Measurements from ENCODE around the gene LRMDA.

LRMDA gene

GRCh38 chr10:75424571-75424970 is 6.9 kb upstream of the LRMDA start:
- H3K36me3 ChIP-seq (ENCODE audit: low read length): no peaks in the 10 kb centered on the region
- no peaks in the 10 kb centered on the region for H3F3A ChIP-seq (ENCODE audit: insufficient read depth)
- no peak overlapping the region for H3K4me3 ChIP-seq (ENCODE audit: insufficient read depth, low read length, poor library complexity, severe bottlenecking)
- no peak overlapping the region for H3K27ac ChIP-seq (ENCODE audit: low read depth, low read length)
- H4K20me1 ChIP-seq (ENCODE audit: low read depth, low read length): no peaks in the 10 kb centered on the region
- no peak overlapping the region for H3K4me2 ChIP-seq (ENCODE audit: low read depth, low read length, poor library complexity, severe bottlenecking)
- H2AFZ ChIP-seq (ENCODE audit: low read depth, low read length, severe bottlenecking): no peak overlapping the region
- H3K9ac ChIP-seq (ENCODE audit: low read length): no peak overlapping the region
- no peaks in the 10 kb centered on the region for H3K9me3 ChIP-seq (ENCODE audit: insufficient read depth, low read length)
- no peaks in the 10 kb centered on the region for H3K27me3 ChIP-seq (ENCODE audit: low read length)
- H3K9me2 ChIP-seq (replicated peaks; ENCODE audit: insufficient read depth, low read length): no peaks in the 10 kb centered on the region
- H3K79me2 ChIP-seq (ENCODE audit: insufficient read depth, low read length): no peaks in the 10 kb centered on the region
- TF ChIP-seq CTCF (IDR thresholded peaks at IDR 0.05; ENCODE audit: insufficient read depth, low read length, poor library complexity, severe bottlenecking) (no peak), EZH2phosphoT487 (conservative IDR thresholded peaks at IDR 0.05; ENCODE audit: low read length) (no peak)

DNA sequence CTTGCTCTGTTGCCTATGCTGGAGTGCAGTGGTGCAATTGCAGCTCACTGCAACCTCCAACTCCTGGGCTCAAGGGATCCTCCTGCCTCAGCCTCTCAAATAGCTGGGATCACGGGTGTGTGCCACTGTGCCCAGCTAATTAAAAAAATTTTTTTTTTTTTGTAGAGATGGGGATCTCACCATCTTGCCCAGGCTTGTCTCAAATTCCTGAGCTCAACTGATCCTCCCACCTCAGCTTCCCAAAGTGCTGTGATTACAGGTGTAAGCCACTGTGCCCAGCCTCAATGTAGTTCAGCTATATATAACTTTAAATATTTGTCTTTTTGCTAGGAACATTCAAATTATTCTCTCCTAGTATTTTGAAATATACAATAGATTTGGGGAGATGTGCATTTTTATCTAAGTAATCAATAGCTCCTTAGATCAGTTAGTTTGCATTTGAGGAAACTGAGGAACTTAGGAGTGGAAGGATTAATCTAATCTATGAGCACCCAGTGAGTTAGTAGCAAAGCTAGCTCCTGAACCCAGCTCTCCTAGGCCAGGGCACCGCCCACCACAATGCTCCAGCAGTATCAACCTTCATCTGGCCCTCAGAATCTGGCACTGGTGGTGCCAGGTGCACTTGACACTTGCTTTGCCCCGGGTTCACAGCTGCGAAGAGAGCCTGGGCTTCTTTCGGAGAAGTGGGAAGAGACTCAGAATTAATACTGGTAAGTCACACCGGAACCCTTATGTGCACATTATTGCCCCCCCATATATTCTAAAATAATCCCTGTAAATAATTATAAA is 5.9 kb upstream of the LRMDA start:
- no peaks in the 10 kb centered on the region for H3K9me2 ChIP-seq (replicated peaks; ENCODE audit: insufficient read depth, low read length)
- no peak overlapping the region for H3K4me3 ChIP-seq (ENCODE audit: insufficient read depth, low read length, poor library complexity, severe bottlenecking)
- no peaks in the 10 kb centered on the region for H3K79me2 ChIP-seq (ENCODE audit: insufficient read depth, low read length)
- no peak overlapping the region for H3K4me2 ChIP-seq (ENCODE audit: low read depth, low read length, poor library complexity, severe bottlenecking)
- no peaks in the 10 kb centered on the region for H3F3A ChIP-seq (ENCODE audit: insufficient read depth)
- H4K20me1 ChIP-seq (ENCODE audit: low read depth, low read length): no peaks in the 10 kb centered on the region
- H3K36me3 ChIP-seq (ENCODE audit: low read length): no peaks in the 10 kb centered on the region
- H3K9me3 ChIP-seq (ENCODE audit: insufficient read depth, low read length): no peaks in the 10 kb centered on the region
- no peak overlapping the region for H3K27ac ChIP-seq (ENCODE audit: low read depth, low read length)
- no peak overlapping the region for H3K9ac ChIP-seq (ENCODE audit: low read length)
- no peaks in the 10 kb centered on the region for H3K27me3 ChIP-seq (ENCODE audit: low read length)
- no peak for TF ChIP-seq EZH2phosphoT487 (conservative IDR thresholded peaks at IDR 0.05; ENCODE audit: low read length)
- no peak for TF ChIP-seq CTCF (IDR thresholded peaks at IDR 0.05; ENCODE audit: insufficient read depth, low read length, poor library complexity, severe bottlenecking)
- no peak overlapping the region for H2AFZ ChIP-seq (ENCODE audit: low read depth, low read length, severe bottlenecking)

DNA sequence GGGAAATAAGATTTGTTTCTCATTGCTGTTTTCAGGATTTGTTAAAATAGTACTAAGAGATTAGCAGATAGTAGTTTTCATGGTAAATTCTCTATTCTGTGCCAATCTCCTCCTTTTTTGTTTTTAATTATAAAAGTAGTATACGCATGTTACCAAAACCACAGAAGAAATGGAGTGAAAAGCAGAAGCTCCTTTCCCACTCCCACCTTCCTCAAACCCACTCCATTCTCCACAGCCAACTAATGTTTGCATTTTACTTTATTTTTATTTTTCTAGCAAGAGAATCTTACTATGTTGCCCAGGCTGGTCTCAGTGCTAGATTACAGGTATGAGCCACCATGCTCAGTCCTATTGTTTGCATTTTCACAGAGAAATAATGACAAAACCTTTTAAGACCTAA is 4.5 kb upstream of the LRMDA start:
- Histone ChIP-seq H3F3A (ENCODE audit: insufficient read depth) (no peaks in the 10 kb centered on the region), H3K9me3 (ENCODE audit: insufficient read depth, low read length) (no peaks in the 10 kb centered on the region), H3K27me3 (ENCODE audit: low read length) (no peaks in the 10 kb centered on the region), H4K20me1 (ENCODE audit: low read depth, low read length) (no peaks in the 10 kb centered on the region), H2AFZ (ENCODE audit: low read depth, low read length, severe bottlenecking) (no peak overlapping the region), H3K79me2 (ENCODE audit: insufficient read depth, low read length) (no peaks in the 10 kb centered on the region), H3K4me3 (ENCODE audit: insufficient read depth, low read length, poor library complexity, severe bottlenecking) (no peak overlapping the region), H3K36me3 (ENCODE audit: low read length) (no peaks in the 10 kb centered on the region), H3K9me2 (replicated peaks; ENCODE audit: insufficient read depth, low read length) (no peaks in the 10 kb centered on the region), H3K4me2 (ENCODE audit: low read depth, low read length, poor library complexity, severe bottlenecking) (no peak overlapping the region), H3K27ac (ENCODE audit: low read depth, low read length) (no peak overlapping the region), H3K9ac (ENCODE audit: low read length) (no peak overlapping the region)
- TF ChIP-seq CTCF (IDR thresholded peaks at IDR 0.05; ENCODE audit: insufficient read depth, low read length, poor library complexity, severe bottlenecking) (no peak), EZH2phosphoT487 (conservative IDR thresholded peaks at IDR 0.05; ENCODE audit: low read length) (no peak)

Measured in SU-DHL-6 (cell line).